HG03039 (cell line): ENCODE measurements around the gene PKN1.
"Not testable (repeated sequence)": the region's sequence is repeated elsewhere in the genome, so short reads cannot be mapped to it uniquely, and the experiment has no call there.

Source experiments
- ATAC-seq: cut with Tn5 transposase; IDR thresholded peaks from one replicate; pipeline ENCODE4 v1.9.1; 2021; ENCODE audit warnings: mild to moderate bottlenecking, moderate library complexity; ENCODE audit not compliant: unreplicated experiment

Gene PKN1

DNA sequence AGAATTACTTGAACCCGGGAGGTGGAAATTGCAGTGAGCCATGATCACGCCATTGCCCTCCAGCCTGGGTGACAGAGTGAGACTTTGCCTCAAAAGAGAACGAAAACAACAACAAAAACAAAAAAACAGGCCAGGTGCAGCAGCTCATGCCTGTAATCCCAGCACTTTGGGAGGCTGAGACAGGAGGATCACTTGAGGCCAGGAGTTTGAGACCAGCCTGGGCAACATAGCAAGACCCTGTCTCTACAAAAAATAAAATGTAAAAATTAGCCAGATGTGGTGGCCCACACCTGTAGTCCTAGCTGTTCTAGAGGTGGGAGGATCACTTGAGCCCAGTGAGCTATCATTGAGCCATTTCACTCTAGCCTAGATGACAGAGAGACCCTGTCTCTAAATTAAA lies 19.2 kb downstream of the PKN1 start:
- not testable (repeated sequence) for ATAC-seq

DNA sequence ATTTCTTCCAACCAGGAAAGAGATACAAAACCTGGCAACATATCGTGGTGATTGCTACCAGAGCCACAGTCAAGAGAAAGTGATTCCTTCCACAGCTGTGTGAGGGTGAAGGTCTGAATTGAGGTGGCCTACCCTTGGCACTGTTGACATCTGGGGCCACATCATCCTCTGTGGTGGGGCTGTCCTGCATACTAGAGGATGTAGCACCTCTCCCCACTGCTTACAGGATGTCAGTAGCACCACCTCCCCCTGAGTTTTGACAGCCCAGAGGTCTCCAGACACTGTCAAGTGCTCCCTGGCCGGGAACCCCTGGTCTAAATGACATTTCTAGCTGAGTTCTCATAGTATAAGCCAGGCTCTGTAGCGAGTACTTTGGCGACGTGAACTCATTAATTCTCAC lies 26.6 kb downstream of the PKN1 start:
- ATAC-seq, result no peak

DNA sequence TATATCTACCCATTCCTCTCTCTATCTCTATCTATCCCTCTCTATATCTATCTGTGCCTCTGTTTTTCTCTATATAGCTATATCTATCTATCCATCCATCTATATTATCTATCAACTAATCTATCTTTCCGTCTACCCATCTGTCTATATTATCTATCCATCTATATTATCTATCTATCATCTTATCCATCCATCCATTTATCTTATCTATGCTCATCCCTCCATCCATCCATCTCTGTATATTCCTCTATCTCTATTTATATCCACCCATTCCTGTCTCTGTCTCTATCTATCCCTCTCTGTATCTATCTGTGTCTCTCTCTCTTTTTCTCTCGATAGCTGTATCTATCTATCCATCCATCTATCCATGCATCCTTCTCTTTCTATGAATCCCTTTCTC lies 27.8 kb downstream of the PKN1 start:
- no peak for ATAC-seq

DNA sequence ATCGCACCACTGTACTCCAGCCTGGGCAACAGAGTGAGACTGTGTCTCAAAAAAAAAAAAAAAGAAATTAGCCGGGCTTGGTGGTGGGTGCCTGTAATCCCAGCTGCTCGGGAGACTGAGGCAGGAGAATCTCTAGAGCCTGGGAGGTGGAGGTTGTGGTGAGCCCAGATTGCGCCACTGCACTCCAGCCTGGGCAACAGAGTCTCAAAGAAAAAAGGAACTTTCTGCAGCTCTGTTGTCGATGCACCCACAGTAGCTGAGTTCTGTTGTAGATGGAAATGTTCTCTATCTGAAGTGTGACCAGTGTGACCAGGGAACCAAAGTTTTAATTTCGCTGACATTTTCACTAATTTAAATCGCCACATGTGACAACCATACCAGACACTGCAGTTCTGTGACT lies 29.3 kb downstream of the PKN1 start:
- not testable (repeated sequence) for ATAC-seq

DNA sequence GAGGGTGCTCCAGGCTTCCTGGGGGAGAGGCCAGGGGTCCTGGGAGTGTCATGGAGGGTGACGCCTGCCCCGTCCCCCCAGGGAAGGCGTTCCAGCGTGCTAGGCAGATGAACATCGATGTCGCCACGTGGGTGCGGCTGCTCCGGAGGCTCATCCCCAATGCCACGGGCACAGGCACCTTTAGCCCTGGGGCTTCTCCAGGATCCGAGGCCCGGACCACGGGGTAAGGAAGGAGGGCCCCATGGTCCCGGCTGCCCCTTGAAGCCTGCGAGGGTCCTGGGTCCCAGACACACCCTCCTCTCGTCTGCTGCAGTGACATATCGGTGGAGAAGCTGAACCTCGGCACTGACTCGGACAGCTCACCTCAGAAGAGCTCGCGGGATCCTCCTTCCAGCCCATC lies 30.6 kb downstream of the PKN1 start:
- no peak for ATAC-seq

DNA sequence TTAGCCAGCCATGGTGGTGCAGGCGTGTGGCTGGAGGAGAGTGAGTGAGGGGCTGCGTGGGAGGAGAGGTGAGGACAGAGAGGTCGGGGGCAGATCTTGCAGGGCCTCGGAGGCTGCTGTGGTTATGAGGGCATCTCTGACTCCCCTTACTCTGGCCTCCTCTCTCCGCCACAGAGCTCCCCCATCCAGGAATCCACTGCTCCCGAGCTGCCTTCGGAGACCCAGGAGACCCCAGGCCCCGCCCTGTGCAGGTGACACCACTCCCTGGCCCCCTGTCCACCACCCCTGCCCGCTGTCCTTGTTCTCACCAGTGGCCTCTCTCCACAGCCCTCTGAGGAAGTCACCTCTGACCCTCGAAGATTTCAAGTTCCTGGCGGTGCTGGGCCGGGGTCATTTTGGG lies 34.3 kb downstream of the PKN1 start:
- no peak for ATAC-seq

DNA sequence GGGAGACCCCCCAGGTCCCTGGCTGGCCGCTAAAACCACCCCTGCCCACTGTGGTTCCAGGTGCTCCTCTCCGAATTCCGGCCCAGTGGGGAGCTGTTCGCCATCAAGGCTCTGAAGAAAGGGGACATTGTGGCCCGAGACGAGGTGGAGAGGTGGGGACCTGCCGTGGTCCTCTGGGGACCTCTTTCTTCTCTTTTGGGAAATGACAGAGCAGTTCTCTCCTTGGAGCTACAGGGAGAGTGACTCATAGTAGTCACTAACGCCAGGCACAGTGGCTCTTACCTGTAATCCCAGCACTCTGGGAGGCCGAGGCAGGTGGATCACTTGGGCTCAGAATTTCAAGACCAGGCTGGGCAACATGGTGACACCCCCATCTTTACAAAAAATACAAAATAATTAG lies 34.7 kb downstream of the PKN1 start:
- ATAC-seq, result no peak

DNA sequence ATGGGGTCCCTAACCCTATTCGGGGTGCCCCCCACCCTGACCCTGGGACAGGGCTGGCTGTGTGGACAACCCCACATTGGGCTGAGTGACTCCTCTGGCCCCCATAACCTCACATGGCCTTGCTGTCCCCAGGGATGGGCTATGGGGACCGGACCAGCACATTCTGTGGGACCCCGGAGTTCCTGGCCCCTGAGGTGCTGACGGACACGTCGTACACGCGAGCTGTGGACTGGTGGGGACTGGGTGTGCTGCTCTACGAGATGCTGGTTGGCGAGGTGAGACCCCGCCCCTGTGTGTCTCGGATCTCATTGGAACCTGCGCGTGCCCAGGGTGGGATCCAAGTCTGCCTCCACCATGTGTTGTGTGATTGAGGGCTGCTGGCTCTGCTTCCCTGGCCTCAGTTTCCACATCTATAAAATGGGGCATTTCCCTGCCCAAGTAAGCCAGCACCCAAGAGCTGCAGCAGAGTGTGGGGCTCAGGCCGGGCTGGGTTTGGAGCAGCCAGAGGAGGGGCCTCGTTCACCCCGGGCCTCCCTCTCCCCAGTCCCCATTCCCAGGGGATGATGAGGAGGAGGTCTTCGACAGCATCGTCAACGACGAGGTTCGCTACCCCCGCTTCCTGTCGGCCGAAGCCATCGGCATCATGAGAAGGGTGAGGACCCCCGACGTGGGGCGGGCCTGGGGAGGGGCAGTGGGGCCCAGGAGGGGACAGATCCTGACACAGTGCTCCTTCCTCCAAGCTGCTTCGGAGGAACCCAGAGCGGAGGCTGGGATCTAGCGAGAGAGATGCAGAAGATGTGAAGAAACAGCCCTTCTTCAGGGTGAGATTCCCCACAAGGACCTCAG lies 37.1 kb downstream of the PKN1 start:
- ATAC-seq, result no peak

DNA sequence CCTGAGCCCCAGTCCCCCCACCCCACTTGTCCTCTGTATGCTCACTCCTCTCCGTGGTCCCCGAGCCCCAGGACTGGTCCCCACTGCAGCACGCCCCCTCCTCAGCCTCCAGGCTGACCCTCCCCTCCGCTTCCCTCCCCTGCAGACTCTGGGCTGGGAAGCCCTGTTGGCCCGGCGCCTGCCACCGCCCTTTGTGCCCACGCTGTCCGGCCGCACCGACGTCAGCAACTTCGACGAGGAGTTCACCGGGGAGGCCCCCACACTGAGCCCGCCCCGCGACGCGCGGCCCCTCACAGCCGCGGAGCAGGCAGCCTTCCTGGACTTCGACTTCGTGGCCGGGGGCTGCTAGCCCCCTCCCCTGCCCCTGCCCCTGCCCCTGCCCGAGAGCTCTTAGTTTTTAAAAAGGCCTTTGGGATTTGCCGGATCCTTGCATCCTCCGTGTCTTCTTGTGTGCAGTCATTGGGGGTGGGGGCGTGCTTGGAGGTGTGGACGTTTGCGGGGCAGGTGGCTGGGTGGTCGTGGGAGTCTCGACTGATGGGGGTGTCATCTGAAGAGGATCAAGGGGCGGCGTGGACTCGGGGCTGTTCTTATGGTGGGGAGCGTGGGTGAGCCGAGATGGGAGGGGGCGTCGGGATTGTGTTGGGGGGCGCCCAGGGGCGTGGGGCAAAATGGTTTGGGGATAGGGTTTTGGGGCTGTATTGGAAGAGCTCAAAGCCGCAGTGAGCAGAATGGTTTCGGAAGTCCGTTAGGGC lies 38.5 kb downstream of the PKN1 start:
- ATAC-seq, result no peak

DNA sequence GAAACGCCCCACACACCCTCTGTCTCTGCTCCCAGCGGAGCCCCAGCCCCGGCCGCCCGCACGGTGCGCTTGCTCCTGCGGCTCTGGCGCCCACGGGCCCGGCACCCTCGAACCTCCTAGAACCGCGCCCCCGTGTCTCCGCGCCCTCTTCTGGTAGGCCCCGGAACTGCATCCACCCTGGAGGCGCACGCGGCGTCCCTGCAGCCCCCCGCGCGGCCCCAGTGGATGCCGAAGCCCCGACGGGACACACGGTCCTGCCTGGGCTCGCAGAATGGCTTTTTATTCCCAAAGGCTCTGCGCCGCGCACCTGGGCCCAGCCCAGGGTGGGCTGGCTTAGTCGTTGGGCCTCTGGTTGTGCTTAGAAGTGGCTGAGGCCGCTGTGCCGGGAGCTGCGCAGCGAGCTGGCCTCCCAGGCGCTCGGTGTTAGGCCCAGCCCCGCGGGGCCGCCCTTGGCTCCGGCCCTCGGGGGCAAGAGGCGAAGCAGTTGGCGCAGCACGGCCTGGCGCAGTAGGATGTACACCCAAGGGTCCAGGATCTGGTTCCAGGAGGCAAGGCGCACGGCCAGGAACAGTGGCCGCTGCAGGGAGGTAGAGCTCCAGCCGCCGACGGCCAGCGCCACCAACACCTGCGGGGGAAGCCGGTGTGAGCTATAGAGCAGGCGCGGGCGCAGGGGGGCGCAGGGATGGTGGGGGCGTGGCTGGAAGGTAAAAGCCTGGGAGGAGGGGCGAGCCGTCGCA lies 39.3 kb downstream of the PKN1 start:
- no peak for ATAC-seq

DNA sequence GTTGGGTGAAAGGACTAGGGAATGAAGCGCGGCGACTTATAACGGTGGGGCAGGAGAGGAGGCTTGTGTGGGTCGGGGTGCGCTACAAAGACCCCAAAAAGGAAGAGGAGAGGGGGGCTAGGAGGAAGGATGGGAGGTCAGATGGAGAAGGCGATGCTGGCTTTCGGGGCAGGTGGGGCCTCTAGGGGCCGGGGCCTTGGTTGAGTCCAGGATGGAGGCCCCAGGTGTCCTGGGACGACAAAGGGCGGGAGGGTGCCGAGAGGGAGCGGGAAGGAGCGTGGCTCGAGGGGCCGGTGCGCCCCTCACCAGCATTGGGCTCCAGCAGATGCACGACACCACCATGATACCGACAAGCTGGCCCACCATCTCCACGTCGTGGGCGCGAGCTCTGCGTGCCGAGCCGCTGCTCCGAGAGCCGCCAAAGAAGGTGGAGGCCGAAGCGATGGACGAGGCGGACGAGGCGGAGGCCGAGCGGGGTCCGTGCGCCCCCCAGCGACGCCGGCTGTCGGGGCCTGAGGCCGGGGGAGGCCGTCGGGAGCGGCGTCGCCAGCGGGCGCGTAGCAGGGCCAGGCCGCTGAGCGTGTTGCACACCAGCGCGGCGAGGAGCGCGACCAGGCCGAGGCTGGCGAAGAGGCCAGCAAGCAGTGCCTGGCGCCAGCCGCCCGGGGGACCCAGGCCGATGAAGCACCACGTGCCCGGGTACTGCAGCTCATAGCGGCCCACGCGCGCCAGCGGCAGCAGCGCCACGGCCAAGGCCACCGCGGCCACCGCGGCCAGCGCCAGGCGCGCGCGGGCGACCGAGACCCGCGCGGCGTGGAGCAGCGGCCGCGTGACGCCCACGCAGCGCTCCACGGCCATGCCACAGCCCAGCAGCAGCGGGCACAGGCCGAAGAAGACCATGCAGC lies 40.2 kb downstream of the PKN1 start:
- no peak for ATAC-seq

DNA sequence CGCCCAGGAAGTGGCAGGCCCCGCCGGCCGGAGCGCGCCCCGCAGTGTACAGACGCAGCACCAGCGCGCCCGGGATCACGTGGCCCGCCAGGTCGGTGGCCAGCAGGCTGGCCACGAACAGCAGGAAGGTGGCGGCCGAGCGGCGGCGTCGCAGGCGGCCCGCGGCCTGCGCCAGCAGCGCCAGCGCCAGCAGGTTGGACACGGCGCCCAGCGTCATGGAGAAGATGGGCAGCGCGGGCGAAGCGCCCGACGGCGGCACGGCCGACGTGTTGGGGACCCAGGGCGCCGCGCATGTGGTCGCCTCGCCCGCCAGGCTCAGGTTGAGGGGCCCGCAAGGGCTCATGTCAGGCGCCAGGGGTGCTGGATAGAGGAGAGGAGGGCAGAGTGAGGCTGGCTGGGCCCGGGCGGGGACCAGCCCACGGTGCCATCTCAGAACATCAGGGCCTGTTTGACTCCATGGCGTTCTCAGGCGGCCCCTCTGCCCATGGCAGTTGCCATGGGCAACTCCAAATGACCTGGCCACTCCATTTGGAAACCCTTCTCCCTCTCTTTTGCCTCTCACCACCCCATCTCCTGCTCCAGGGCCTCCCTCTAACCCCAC lies 41.0 kb downstream of the PKN1 start:
- ATAC-seq, result no peak

DNA sequence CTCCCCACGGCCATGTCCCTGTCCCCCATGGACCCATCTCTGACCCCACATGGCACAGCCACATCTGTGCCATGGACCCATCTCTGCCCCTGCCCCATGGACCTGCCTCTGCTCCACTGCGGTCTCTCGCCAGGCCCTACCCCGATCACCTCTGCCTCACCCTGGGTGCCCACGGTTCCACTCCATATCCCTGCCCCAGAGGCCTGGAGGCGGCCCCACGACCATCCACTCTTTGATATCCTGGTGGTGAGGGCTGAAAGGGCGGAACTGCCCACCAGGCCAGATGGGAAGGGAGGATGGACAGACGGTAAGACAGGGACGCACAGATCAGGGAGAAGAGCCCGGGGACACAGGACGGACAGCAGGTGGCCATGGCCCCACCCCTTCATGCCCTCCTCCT lies 41.7 kb downstream of the PKN1 start:
- ATAC-seq, result no peak

DNA sequence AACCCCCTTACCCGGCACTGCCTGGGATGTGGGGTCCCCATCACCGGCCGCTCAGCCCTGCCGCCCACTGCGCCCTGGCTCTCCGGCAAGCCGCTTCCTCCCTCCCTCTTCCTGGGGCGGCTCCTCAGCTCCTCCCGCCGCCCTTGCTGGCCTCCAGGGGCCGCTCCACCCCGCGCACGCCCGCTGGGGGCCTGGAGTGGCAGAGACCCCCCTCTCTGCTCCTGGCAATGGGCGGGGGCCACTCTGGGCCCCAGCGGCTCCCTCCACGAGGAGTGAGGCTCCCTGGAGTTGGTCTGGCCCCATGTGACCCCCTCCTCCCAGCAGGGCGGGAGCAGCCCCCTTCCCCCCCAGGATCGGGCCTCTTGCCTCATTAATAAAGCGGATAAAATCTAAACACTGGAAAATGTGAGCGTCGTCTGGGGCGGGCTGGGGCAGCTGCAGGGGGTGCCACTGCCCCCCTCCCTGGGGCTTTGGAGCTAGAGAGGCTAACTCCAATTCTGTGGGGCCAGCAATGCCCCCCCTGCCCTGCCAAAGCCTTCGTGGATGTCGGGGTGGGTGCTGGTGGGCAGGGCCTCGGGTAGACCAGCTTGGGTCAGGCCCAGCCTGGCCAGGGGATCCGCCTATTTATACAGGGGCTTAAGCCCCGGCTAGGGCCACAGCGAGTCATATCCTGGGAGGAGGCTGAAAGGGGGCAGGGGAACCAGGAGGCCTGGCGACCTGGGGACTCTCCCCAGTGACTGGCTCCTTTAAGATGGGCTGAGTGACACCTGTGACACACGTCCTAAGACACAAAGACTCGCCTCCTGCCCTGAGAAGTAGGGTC lies 42.4 kb downstream of the PKN1 start, which contains the start of gene PTGER1:
Gene PTGER1 (minus strand): TSS at position 104 of the 823 bp plus-strand sequence. CDS start 1,034 bp downstream, outside the sequence.
- no peak for ATAC-seq

DNA sequence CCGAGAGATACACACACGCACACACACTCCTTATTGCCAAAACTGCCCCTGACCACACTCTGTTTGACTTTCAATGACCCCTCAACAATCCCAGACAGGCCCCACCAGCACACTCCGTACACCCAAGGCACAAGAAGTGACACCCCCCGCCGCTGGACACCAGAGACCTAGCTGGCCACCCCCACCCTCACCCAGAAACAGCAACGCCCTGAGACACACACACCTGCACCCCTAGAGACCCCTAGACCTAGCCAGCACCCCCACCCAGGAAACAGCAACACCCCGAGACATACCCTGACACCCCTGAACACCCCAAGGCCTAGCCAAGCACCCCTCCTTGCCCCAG lies 43.2 kb downstream of the PKN1 start:
- no peak for ATAC-seq

DNA sequence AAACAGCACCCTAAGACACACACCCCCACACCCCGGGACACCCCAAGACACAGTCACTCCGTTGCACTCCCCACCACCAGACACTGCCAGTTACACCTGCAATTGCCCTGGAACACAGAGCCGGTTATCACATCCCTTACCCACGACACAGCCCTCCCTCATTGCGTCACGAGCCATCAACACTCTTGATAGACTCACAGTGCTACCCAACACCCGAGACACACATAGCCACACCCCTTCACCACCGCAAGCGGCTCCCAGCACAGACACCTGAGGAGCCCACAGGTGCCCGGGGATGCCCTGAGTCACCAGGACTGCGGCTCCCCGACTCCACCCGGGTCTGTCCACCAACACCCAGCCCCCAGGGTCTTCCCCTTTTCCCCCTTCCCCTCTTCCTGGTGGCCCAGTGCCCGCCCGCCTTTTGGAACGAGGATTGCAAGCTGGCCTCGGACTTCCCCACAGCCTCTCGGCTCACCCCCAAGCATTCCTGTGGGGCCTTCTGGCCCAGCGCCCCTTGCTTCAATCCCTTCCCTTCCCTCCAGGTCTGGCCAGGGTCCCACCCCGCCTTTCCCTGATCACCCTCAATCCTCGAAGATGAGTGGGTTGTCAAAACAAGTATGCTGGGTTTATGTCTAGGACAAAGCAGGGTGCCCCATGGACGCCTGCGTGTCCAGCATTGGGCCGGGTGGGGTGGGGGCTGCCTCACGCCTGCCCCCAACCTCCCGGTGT lies 43.7 kb downstream of the PKN1 start:
- ATAC-seq, result no peak

DNA sequence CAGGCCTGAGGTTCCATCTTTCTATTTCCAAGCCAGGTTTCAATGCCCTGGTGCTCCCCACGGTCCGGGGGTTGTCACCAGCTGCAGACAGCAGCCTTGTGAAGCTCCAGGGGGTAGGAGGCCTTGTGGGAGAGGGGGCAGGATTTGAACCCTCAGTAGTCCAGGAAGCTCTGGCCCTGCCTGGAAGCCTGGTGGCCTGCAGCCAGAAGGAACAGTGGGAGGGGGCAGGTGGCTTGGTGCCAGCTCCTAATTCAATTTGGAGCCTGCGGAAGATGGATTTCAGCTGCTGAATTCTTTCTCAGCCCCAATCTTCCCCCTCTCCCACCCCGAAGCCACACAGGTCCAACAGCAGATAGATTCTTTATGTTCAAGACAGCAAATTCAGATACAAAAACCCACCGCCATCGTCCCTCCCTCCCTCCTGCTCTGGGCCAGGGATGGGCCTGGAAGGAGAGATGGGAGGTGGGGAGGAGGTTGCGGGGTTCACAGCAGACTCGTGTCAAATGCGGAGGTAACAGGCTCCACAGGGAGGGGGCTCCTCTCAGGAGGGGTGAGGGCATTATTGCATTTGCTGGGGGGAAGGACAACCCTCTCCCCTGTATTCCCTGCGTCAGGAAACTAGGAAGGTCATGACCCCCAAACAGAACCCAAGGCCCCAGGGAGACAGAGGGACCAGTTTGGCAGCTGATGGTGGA lies 44.5 kb downstream of the PKN1 start:
- no peak for ATAC-seq

DNA sequence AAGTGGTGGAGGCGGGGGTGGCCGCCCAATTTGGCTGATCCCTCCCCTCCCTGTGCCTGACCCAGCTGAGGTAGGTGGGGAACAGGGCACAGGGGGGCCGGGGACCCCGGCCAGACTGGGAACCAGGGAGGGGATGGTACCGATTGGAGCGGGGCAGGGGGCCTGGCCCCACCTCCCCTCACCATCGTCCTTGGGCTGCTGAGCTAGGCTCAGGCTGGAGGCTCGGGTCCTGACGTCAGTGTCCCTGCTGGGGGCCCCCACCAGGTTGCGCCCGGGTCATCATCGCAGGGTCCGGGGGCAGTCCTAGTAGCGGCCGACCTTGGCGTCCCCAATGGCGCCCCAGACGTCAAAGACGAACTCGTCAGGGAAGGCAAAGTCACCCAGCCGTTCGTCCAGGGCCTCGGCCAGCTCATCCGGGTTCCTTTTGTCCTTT lies 45.0 kb downstream of the PKN1 start:
- ATAC-seq, result no peak
